ENCODE measurements around the gene ARL15.

ARL15 gene

GRCh38 chr5:54030981-54031380, 279.4 kb downstream of the ARL15 start:
- DNase-seq (ENCODE audit: low spot score): no peak

DNA sequence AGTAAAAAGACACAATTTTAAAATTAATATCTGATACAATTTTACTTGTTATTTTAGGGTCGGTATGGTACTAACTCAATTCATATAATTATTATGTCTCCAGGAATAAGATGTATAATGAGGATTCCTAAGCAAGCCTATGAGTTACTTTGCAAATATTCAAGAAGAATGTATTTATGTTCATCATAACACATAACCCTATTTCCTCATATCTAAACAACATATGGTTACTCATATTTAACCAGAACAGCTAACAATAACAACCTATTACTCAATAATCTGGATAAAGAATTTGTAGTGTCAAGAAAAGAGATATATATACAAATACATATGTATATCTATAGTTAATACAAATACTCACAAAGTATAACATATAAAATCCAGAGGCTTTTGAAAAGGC, 285.9 kb downstream of the ARL15 start:
- DNase-seq (ENCODE audit: low spot score): no peak

GRCh38 chr5:54022223-54022622, 288.1 kb downstream of the ARL15 start:
- no peak for DNase-seq (ENCODE audit: low spot score)

- no peak for DNase-seq (ENCODE audit: low spot score)
Measured at GRCh38 chr5:54021431-54022164, 288.8 kb downstream of the ARL15 start.

DNA sequence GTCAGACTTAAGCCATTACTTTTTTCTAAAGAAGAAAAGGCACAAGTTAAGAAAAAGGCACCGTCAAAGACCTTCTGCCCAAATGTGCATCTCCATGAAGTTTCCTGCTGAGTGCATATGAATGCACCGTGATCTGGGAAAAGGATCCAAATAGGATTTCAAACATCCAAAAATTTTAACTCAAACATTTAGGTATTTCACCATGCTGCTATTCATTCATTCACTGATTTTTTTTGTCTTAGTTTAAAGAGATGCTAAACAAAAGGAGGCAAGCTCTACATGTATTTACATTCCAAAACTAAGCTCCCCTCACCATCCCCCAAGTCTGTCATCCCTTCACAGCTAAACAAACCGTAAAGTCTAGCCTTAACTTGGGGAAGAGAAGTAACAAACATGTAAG, 291.9 kb downstream of the ARL15 start:
- DNase-seq (ENCODE audit: low spot score): no peak

DNA sequence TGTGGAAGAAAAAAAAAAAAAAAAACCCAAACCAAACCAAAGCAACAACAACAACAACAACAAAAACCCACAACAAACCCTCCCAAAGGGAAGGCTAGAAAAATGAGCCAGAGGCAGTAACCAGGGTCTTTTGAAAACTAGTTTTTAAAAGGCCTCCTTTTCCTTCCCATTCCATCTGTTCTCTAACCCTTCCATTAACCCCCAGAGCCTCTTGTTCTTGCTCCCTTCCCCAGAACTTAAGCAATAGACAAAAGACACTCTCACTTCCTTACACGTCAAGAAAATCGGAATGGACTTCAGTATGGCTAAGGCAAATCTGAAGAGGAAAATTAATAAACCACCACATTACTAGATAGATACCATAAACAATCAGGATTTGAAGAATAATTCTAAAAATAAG, 292.8 kb downstream of the ARL15 start:
- no peak for DNase-seq (ENCODE audit: low spot score)

GRCh38 chr5:54013556-54014194, 296.7 kb downstream of the ARL15 start:
- peak; percentile 80 for DNase-seq (ENCODE audit: low spot score)

DNA sequence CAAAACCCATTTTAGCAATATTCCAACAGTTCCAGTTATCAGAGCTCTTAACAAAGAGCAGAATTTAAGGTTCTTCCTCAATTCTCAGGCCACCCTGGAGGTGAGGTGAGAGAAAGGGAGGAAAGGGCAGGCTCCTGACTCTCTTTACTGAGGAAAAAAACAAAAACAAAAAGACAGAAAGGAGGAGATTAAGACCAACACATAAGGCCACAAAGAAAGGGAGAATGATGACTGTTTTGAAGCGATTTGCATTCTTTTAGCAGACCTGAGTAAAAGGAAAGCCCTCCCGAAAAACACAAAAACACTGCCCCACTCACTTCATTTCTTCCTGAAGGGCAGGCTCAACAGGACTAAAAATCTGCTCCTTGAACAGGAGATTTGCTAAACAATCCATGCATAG, 300.5 kb downstream of the ARL15 start:
- no peak for DNase-seq (ENCODE audit: low spot score)

- no peak for DNase-seq (ENCODE audit: low spot score)
Measured at GRCh38 chr5:54009357-54009756, 301.0 kb downstream of the ARL15 start.

DNA sequence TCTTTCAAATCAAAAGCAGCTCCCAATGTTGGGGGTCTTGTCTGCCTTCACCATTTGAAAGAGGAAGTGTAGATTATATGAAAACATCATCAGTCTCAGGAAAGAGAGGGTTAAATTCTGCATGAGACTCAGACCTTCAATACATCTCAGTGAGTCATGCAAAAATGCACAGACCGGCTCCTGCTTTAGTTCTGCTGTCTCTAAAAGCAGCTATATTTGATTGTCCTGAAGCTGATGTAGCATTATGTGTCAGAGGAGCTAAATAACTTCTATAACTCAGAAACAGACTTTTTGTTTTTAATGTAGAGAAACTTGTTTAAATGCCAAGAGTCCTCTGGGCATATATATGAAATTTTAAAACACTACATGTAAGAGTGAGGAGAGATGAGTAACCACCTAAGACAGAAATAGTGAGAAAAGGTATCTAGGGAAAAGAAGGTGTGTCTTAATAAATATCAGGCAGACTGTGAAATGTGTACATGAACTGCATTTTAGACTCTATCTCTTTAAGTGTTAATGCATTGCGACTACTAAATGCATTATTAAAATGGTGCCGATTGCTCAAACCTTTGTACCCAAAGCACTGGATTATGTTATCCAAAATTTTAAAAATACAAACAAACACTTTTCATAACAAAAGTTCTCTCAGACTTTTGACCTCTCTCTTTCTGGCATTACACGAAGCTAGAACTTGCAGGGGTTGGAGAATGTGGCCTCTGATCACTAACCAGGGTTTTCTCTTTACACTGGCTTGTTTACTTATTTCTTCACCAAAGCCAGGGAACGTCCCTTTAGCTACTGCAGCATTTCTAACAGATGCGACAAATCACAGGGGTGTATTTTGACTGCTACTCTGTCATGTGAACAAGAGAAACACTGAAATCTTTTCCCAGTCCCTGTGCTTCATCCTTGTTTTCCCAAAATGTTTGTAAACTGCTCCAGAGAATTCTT, 302.3 kb downstream of the ARL15 start:
- DNase-seq (ENCODE audit: low spot score): no peak

DNA sequence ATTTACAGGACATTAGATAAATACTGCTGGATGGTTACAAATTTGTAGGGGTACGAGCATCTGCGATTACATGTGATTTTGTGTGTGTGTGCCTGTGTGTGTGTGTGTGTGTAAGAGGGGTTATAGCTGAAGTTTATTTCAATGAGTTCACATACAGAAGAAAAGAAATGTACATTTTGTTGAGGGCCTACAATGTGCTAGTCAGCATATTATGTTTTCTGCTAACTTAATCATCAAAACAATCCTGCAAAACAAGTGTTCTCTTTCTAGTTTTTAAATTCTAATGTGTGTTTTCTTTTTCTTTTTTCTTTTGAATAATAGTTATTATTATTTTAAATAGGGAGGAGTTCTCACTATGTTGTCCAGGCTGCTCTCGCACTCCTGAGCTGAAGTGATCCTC, 305.7 kb downstream of the ARL15 start:
- DNase-seq (ENCODE audit: low spot score): no peak

DNA sequence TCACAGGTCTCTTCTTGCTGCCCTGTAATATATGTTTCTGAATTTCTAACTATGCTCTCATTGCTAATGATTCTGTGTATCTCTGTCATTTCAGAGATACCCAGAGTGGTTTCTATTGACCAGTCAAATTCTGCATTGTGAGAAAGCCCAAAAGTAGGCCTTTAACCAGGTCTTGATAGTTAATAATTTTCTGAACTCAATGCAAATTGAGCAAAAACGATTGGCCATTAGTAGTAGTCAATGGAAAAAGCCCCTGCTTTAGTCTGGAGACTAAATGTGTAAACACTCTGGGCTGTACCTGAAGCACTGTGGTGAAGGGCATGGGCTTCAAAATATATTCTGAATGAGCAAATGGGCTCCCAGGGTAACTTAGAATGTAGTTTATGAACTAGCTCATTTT, 307.6 kb downstream of the ARL15 start:
- no peak for DNase-seq (ENCODE audit: low spot score)

DNA sequence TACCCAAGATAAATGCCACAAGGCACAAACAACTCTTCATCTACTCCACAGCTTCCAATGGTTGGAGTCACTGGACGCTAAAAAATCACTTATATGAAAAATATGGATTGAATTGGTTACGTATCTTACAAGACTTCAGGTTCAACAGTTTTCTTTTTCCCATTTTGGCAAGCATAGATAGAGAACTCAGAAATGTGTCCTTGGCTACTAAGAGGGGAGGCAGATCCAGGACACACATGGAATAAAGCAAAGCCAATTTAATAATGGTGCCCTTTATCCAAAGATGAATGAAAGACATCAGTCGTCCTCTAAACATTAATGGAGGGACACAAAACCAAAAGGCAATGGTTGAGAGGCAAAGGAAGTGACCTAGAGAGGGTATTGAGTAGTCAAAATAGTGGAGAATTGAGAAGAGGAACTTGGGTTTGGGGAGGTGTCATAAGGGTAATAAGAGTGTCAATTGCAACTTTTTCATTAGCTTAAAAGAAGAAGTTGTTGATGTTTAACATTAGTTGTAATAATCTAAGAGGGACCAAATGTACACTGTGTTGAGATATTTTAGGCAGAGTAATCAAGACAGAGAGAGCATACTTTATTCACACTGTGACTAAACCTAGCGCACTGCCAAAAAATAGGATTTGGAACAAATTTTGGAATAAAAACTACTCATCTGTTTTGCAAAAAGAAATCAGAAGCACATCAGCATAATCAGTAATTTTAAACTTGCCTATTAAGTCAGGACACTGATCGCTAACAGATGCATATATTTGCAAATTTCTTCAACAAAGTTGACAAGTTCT, 308.2 kb downstream of the ARL15 start:
- DNase-seq (ENCODE audit: low spot score): no peak

DNA sequence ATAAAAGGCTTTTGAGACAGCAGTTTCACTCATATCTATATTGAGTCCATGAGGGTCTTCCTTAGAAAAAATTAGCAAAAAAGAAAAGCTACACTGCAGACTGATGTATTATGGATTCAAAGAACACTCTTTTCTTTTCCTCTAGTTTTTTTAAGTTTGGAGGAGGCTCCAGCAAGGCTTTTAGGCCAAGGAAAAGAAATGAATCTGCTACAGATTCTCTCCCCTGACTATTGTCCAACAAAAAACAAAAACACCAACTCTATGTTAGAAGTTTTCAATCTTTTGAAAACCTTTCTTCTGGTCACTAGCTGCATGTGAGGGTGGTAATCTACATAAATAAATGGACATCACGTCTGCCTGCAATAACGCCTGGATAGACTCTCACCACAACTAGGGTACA, 310.4 kb downstream of the ARL15 start:
- no peak for DNase-seq (ENCODE audit: low spot score)

DNA sequence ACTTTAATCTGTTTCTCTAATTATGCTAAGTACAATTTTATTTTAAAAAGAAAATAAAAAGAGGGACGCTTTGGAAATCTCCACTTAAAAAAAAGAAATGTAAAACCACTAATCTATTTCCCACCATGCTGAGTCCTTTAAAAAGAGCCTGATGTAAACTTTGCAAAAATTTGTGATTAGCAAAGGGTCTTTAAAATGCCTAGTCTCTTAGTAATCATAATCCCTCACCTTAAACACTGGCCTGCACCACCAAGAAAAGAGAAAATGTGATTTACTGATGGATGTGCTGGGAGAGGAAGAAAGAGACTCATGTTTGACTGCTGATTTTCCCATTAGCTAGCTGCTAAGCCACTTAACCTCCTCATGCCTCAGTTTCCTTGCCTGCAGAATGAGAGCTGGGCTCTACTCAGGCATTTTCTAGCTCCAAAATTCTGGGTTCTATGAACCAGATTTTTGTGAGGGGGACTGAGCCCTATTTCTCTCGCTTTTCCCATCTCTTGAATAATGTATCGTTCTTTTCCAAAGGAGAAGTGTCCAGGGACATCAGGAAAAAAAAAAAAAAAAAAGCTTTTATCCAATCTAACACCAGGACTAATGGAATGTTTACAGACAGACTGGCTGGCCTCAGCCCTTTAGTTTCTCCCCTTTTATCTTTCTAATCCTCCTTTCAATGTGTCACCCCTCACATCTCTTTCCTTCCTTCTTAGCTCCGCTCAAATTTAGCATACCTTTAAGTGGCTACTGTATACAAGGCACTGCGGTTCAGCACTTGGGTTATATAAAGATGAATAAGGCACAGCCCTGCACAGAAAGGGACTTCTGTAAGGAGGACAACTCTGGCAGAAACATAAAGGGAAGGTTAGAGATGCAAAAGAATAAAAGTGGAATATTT, 312.4 kb downstream of the ARL15 start:
- DNase-seq (ENCODE audit: low spot score): no peak

- DNase-seq (ENCODE audit: low spot score): no peak
Measured at GRCh38 chr5:53996008-53996407, 314.4 kb downstream of the ARL15 start.

DNA sequence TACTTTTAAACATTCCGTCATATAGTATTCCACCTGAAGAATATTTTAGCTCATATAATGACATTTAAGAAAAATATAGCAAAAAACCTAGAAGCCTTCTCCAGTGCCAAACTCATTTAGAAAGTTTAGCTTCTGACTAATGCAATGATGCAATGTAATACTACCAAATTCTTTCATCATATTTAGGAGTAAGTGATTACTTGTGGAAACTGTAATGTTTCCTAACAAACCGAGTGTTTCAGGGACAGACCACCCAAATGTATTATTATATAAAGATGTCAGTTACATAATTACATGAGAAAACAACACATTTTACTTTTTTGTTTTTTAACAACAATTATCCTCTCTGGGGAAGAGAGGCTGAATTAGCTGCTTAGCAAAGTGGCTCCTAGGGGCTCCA, 316.2 kb downstream of the ARL15 start:
- no peak for DNase-seq (ENCODE audit: low spot score)

DNA sequence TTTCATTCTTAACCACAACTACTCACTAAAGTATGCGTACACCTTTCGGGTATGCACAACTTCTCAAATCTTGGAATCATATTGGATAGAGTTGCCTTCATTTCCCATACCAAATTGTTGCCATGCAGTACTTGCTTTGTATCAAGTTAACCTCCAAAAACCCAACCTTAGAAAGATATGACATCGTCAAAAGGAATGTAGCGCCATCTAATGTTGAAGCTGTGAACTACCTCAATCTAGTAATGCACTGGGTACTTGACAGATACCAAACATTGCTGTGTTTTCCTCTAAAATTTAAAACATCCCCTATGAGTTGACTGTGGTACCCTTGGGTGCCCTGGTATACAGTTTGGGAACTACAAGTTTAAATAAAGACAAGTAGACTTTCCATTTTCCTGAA, 318.4 kb downstream of the ARL15 start:
- peak; percentile 52 for DNase-seq (ENCODE audit: low spot score)

DNA sequence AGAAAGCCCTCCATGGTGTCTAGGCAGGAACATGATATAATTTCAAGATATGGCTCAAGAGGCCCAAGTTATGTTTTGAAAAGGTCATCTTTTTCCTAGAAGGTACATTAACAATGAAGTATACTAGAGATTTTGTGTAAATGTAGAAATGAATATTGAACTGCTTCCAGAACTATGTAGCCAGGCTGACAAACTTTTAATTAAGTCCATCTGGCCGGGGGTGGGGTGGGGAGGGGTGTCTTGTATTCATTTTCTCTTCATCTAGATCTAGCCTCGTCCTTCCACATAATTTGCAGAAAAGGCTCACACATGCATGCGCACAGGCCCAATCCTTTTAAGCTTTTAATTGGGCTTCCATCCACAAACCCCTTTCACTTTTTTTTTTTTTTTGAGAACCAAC, 323.3 kb downstream of the ARL15 start:
- no peak for DNase-seq (ENCODE audit: low spot score)

GRCh38 chr5:53985796-53986195, 324.6 kb downstream of the ARL15 start:
- DNase-seq (ENCODE audit: low spot score): no peak

GRCh38 chr5:53984971-53985370, 325.4 kb downstream of the ARL15 start:
- no peak for DNase-seq (ENCODE audit: low spot score)
